MM.1S (cell line): ENCODE results near the gene LRATD1.
"Not testable (repeated sequence)": the region's sequence is repeated elsewhere in the genome, so short reads cannot be mapped to it uniquely, and the experiment has no call there.

Experiments used
- DNase-seq: peaks from one replicate; pipeline ENCODE4 v3.0.0-alpha.2; 2015
- H2AFZ ChIP-seq: fragments of 300-600 bp; sonication (generic); 2 replicates; pipeline ENCODE4 v1.6.0; 2016; ENCODE audit warnings: antibody characterized with exemption, low read length
- H3F3A ChIP-seq: fragments of 300-600 bp; sonication (generic); 2 replicates; pipeline ENCODE4 v1.6.1; 2016; ENCODE audit warnings: mild to moderate bottlenecking, antibody characterized with exemption, low read length, moderate library complexity, mixed read lengths; ENCODE audit not compliant: insufficient read depth
- H3K27ac ChIP-seq: fragments of 300-600 bp; sonication (generic); 2 replicates; pipeline ENCODE4 v1.5.1; 2016; ENCODE audit warnings: mild to moderate bottlenecking, low read length
- H3K27me3 ChIP-seq: fragments of 300-600 bp; sonication (generic); replicated peaks from 2 replicates; pipeline ENCODE4 v1.6.0; 2016; ENCODE audit warnings: low read length; ENCODE audit not compliant: insufficient read depth
- H3K36me3 ChIP-seq: fragments of 300-600 bp; sonication (generic); replicated peaks from 2 replicates; pipeline ENCODE4 v1.6.1; 2016; ENCODE audit warnings: mild to moderate bottlenecking, low read length, mixed read lengths; ENCODE audit not compliant: insufficient read depth
- H3K4me1 ChIP-seq: fragments of 300-600 bp; sonication (generic); 2 replicates; pipeline ENCODE4 v1.6.1; 2016; ENCODE audit warnings: low read length, mixed read lengths
- H3K4me2 ChIP-seq: fragments of 300-600 bp; sonication (generic); 2 replicates; pipeline ENCODE4 v1.6.0; 2016; ENCODE audit warnings: low read depth, low read length
- H3K4me3 ChIP-seq: fragments of 300-600 bp; sonication (generic); 2 replicates; pipeline ENCODE4 v1.5.1; 2016; ENCODE audit warnings: low read length, mixed read lengths
- H3K79me2 ChIP-seq: fragments of 300-600 bp; sonication (generic); 2 replicates; pipeline ENCODE4 v1.6.1; 2016; ENCODE audit warnings: mixed run types, low read length, mixed read lengths
- H3K9ac ChIP-seq: fragments of 300-600 bp; sonication (generic); 2 replicates; pipeline ENCODE4 v1.6.1; 2016; ENCODE audit warnings: low read length, mixed read lengths
- H3K9me2 ChIP-seq: fragments of 300-600 bp; sonication (generic); replicated peaks from 2 replicates; pipeline ENCODE4 v1.6.1; 2016; ENCODE audit warnings: mild to moderate bottlenecking, low read length, mixed read lengths; ENCODE audit not compliant: insufficient read depth
- H3K9me3 ChIP-seq: fragments of 300-600 bp; sonication (generic); replicated peaks from 2 replicates; pipeline ENCODE4 v1.6.1; 2016; ENCODE audit warnings: mild to moderate bottlenecking, low read length, mixed read lengths; ENCODE audit not compliant: insufficient read depth
- H4K20me1 ChIP-seq: fragments of 300-600 bp; sonication (generic); 2 replicates; pipeline ENCODE4 v1.6.1; 2016; ENCODE audit warnings: mild to moderate bottlenecking, low read length, moderate library complexity, mixed read lengths; ENCODE audit not compliant: insufficient read depth
- EZH2 ChIP-seq: fragments of 300-600 bp; sonication (generic); optimal IDR thresholded peaks from 2 replicates; pipeline ENCODE3; 2017; ENCODE audit warnings: low read depth, mild to moderate bottlenecking, antibody characterized with exemption, low read length, mixed read lengths
- EZH2phosphoT487 ChIP-seq: fragments of 300-600 bp; sonication (generic); IDR thresholded peaks from 2 replicates; pipeline ENCODE4 v1.6.1; 2018; ENCODE audit warnings: antibody characterized with exemption, low read length
- TF ChIP-seq, protein P1 (sequence below): fragments of 300-600 bp; sonication (generic); IDR thresholded peaks from 2 replicates; pipeline ENCODE4 v1.5.1; 2016; ENCODE audit warnings: antibody characterized with exemption, low read length, mixed read lengths

LRATD1 gene

DNA sequence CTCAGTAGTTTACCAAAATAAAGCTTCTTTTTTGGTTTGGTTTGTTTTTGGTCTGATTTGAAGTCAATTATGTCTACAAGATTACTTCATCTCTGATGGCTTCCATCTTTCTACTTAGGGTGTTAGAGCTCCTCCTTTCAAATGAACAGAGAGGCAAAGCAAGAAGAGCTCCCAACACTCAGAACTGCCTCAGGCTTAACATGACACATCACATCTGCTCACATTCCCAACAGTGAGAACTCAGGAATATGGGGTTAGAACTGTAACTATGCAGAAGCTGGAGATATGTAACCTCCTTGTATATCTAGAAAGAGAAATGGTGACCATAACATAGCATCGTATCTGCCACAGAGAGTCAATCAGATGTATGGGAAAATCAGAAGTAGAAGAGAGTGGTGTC is 11.4 kb upstream of the LRATD1 start:
- Histone ChIP-seq H3K9me3 (no peaks in the 10 kb centered on the region), H3K79me2 (no peaks in the 10 kb centered on the region), H3K4me2 (no peak overlapping the region), H3K4me1 (no peaks in the 10 kb centered on the region), H4K20me1 (no peaks in the 10 kb centered on the region), H3K9me2 (no peaks in the 10 kb centered on the region), H3F3A (no peaks in the 10 kb centered on the region), H2AFZ (no peak overlapping the region), H3K4me3 (no peak overlapping the region), H3K27me3 (no peaks in the 10 kb centered on the region), H3K27ac (no peak overlapping the region), H3K9ac (no peak overlapping the region), H3K36me3 (no peaks in the 10 kb centered on the region)
- TF ChIP-seq, protein P1, sequence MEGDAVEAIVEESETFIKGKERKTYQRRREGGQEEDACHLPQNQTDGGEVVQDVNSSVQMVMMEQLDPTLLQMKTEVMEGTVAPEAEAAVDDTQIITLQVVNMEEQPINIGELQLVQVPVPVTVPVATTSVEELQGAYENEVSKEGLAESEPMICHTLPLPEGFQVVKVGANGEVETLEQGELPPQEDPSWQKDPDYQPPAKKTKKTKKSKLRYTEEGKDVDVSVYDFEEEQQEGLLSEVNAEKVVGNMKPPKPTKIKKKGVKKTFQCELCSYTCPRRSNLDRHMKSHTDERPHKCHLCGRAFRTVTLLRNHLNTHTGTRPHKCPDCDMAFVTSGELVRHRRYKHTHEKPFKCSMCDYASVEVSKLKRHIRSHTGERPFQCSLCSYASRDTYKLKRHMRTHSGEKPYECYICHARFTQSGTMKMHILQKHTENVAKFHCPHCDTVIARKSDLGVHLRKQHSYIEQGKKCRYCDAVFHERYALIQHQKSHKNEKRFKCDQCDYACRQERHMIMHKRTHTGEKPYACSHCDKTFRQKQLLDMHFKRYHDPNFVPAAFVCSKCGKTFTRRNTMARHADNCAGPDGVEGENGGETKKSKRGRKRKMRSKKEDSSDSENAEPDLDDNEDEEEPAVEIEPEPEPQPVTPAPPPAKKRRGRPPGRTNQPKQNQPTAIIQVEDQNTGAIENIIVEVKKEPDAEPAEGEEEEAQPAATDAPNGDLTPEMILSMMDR = no peak
- no peak for TF ChIP-seq EZH2
- no peak for TF ChIP-seq EZH2phosphoT487
- DNase-seq = no peak

DNA sequence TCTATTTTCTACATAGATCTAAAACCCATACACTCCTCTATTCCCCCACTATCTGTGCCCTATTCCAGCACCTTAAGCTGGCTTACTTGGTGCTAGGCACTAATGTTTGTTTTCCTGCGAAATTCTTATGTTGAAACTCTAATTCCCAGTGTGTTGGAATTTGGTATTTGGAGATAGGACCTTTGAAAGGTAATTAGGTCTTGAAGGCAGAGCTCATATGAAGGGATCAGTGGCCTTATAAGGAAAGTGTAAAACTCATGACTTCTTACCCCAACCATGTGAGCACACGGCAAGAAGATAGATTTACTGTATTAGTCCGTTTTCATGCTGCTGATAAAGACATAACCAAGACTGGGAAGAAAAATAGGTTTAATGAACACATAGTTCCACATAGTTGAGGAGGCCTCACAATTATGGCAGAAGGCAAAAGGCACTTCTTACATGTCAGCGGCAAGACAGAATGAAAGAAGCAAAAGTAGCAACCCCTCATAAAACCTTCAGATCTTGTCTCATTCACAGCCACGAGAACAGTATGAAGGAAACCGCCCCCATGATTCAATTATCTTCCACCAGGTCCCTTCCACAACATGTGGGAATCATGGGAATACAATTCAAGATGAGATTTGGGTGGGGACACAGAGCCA is 10.5 kb upstream of the LRATD1 start:
- no peaks in the 10 kb centered on the region for H3K9me2 ChIP-seq
- no peaks in the 10 kb centered on the region for H3K9me3 ChIP-seq
- no peak overlapping the region for H3K9ac ChIP-seq
- H2AFZ ChIP-seq = no peak overlapping the region
- H3K4me1 ChIP-seq = no peaks in the 10 kb centered on the region
- H4K20me1 ChIP-seq = no peaks in the 10 kb centered on the region
- H3K27ac ChIP-seq = no peak overlapping the region
- H3F3A ChIP-seq = no peaks in the 10 kb centered on the region
- H3K4me3 ChIP-seq = no peak overlapping the region
- TF ChIP-seq, protein P1 = no peak
- DNase-seq = no peak
- H3K36me3 ChIP-seq = no peaks in the 10 kb centered on the region
- H3K27me3 ChIP-seq = no peaks in the 10 kb centered on the region
- H3K4me2 ChIP-seq = no peak overlapping the region
- H3K79me2 ChIP-seq = no peaks in the 10 kb centered on the region

DNA sequence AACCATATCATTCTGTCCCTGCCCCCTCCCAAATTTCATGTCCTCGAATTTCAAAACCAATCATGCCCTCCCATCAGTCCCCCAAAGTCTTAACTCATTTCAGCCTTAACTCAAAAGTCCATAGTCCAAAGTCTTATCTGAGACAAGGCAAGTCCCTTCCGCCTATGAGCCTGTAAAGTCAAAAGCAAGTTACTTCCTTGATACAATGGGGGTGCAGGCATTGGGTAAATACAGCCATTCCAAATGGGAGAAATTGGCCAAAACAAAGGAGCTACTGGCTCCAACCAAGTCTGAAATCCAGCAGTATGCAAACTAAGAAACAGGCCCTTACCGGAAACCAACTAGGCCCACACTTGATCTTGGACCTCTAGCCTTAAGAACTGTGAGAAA is 10.0 kb upstream of the LRATD1 start:
- H3K9me3 ChIP-seq, H3K36me3 ChIP-seq, H2AFZ ChIP-seq, H3K4me2 ChIP-seq, H4K20me1 ChIP-seq, H3K27ac ChIP-seq, H3K4me3 ChIP-seq, H3K9me2 ChIP-seq, DNase-seq, H3K79me2 ChIP-seq, H3K9ac ChIP-seq, H3K4me1 ChIP-seq, H3F3A ChIP-seq, H3K27me3 ChIP-seq: not testable (repeated sequence)

DNA sequence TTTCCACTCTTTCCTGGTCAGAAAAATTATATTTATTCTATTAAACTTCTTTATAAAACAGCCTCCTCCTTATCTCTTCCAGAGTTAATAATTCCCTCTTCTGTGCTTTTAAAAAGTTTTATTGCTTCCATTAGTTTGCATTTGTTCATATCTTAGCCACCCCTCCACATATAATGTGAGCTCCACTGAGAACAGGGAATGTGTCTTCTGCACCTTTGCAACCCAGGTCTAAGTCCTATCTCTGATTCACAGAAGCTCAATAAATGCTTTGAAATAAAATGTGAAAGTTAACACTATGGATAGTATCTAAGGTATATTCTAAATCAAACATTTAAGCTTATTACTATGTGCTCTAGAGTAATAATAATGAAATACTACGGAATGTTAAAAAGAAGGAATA is 9.3 kb upstream of the LRATD1 start:
- no peaks in the 10 kb centered on the region for H3K9me2 ChIP-seq

More for the DNA sequence above, 9.3 kb upstream of the LRATD1 start:
- no peak overlapping the region for H3K9ac ChIP-seq
- H2AFZ ChIP-seq = no peak overlapping the region
- H3F3A ChIP-seq = no peaks in the 10 kb centered on the region
- H3K27ac ChIP-seq = no peak overlapping the region
- H3K4me2 ChIP-seq = no peak overlapping the region
- no peak for TF ChIP-seq EZH2
- TF ChIP-seq, protein P1 = no peak
- TF ChIP-seq EZH2phosphoT487 = no peak
- H3K4me1 ChIP-seq = no peaks in the 10 kb centered on the region
- H3K79me2 ChIP-seq = no peaks in the 10 kb centered on the region
- H3K27me3 ChIP-seq = no peaks in the 10 kb centered on the region
- DNase-seq = no peak
- H3K4me3 ChIP-seq = no peak overlapping the region
- H3K9me3 ChIP-seq = no peaks in the 10 kb centered on the region
- no peaks in the 10 kb centered on the region for H3K36me3 ChIP-seq
- H4K20me1 ChIP-seq = no peaks in the 10 kb centered on the region
